ENCODE results near the gene PVRIG.
"Not testable (repeated sequence)": the region's sequence is repeated elsewhere in the genome, so short reads cannot be mapped to it uniquely, and the experiment has no call there.

The PVRIG gene

GRCh38 chr7:100211342-100211780 is 8.4 kb upstream of the PVRIG start:
- no peak overlapping the region for H3K4me3 ChIP-seq (ENCODE audit: low read depth, low read length)
- TF ChIP-seq MYC (IDR thresholded peaks at IDR 0.05; ENCODE audit: low read depth, low read length) (no peak), POLR2A (IDR thresholded peaks at IDR 0.05; ENCODE audit: extremely low read depth, insufficient read length) (no peak), CTCF (IDR thresholded peaks at IDR 0.05; ENCODE audit: low read depth, low read length) (no peak)
- TF ChIP-seq, protein P1, sequence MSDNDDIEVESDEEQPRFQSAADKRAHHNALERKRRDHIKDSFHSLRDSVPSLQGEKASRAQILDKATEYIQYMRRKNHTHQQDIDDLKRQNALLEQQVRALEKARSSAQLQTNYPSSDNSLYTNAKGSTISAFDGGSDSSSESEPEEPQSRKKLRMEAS (IDR thresholded peaks at IDR 0.05; ENCODE audit: low read depth, low read length), result no peak
- DNase-seq (ENCODE audit: low read depth), result no peak

GRCh38 chr7:100212631-100213286 is 7.0 kb upstream of the PVRIG start:
- no peak for DNase-seq (ENCODE audit: low read depth)
- TF ChIP-seq, protein P1 (IDR thresholded peaks at IDR 0.05; ENCODE audit: low read depth, low read length), result no peak
- TF ChIP-seq POLR2A (IDR thresholded peaks at IDR 0.05; ENCODE audit: extremely low read depth, insufficient read length), result no peak
- no peak for TF ChIP-seq MYC (IDR thresholded peaks at IDR 0.05; ENCODE audit: low read depth, low read length)
- no peak for TF ChIP-seq CTCF (IDR thresholded peaks at IDR 0.05; ENCODE audit: low read depth, low read length)
- no peak overlapping the region for H3K4me3 ChIP-seq (ENCODE audit: low read depth, low read length)

DNA sequence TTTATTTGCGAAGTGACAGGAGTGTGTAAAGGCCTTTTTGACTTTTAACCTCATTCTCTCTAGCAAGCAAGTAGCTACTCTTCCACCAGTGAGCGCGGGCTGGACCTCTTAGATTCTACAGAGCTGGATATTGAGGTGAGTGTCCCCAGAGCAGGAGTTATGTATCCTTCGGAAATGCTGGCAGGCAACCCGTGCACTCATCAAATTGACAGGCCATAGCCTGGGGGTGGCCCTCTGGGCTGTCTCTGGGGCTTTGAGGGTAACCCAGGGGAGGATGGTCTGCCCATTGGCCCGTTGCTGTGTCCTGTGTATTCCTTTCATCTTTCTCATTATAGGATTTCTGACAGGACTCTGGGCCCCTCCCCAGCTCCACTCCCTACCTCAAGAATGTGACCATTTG is 6.1 kb upstream of the PVRIG start:
- TF ChIP-seq, protein P1 (IDR thresholded peaks at IDR 0.05; ENCODE audit: low read depth, low read length), result no peak
- TF ChIP-seq CTCF (IDR thresholded peaks at IDR 0.05; ENCODE audit: low read depth, low read length) (no peak), MYC (IDR thresholded peaks at IDR 0.05; ENCODE audit: low read depth, low read length) (no peak), POLR2A (IDR thresholded peaks at IDR 0.05; ENCODE audit: extremely low read depth, insufficient read length) (no peak)
- H3K4me3 ChIP-seq (ENCODE audit: low read depth, low read length), result no peak overlapping the region
- DNase-seq (ENCODE audit: low read depth), result no peak

GRCh38 chr7:100214356-100214755 is 5.4 kb upstream of the PVRIG start:
- not testable (repeated sequence) for H3K4me3 ChIP-seq (ENCODE audit: low read depth, low read length); DNase-seq (ENCODE audit: low read depth)

DNA sequence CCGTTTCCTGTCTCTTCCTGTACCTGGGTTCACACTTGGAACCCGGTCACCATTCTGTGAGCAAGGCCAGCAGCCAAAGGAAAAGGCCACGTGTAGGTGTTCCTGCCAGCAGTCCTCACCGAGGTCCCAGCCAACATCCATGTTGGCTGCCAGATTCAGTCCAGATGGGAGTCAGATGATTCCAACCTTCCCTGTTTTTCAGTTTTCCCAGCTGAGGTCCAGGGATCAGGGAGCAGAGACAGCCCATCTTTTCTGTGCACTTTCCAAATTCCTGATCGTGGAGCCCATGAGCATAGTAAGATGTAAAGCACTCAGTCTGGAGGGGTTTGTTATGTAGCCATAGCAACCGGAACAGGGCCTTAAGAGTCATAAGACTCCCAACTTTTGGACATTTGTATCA is 3.9 kb upstream of the PVRIG start:
- TF ChIP-seq, protein P1 (IDR thresholded peaks at IDR 0.05; ENCODE audit: low read depth, low read length), result no peak
- no peak overlapping the region for H3K4me3 ChIP-seq (ENCODE audit: low read depth, low read length)
- no peak for DNase-seq (ENCODE audit: low read depth)

- peak; percentile 58 for TF ChIP-seq CTCF (IDR thresholded peaks at IDR 0.05; ENCODE audit: low read depth, low read length)
- peak; percentile 60 for DNase-seq (ENCODE audit: low read depth)
- not testable (repeated sequence) for H3K4me3 ChIP-seq (ENCODE audit: low read depth, low read length)
These were observed 1.8 kb upstream of the PVRIG start for GRCh38 chr7:100217934-100218333.

GRCh38 chr7:100219271-100219737 is 445 bp upstream of the PVRIG start:
- TF ChIP-seq POLR2A (IDR thresholded peaks at IDR 0.05; ENCODE audit: extremely low read depth, insufficient read length), result no peak
- TF ChIP-seq MYC (IDR thresholded peaks at IDR 0.05; ENCODE audit: low read depth, low read length), result no peak
- no peak for DNase-seq (ENCODE audit: low read depth)
- H3K4me3 ChIP-seq (ENCODE audit: low read depth, low read length), result no peak overlapping the region

Measured in NB4 (cell line).